ENCODE measurements around the gene SORCS3.

The SORCS3 gene

DNA sequence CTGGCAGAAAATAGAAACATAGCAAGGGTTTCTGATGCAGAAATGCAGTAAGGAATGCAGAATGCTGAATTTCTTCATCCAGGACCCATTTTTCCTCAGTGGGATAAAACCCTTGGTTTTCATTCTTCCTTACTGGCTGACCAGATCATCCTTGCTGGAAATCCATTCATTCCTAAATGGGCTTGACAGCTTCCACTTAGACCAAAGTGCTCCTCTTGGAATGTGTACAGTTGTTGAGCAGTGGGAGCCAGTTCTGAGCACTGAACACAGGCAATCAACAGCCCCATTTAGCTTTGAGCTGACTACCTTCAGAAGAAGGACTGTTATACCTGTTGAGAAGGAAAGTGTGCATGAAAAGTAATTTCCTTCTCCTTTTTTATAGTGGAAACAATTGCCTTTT, 232.1 kb downstream of the SORCS3 start:
- H3K27ac ChIP-seq (ENCODE audit: low read length), result no peak overlapping the region
- H3K9me3 ChIP-seq (ENCODE audit: control insufficient read depth in 1 of 2, low read length in 2 of 2), result no peaks in the 10 kb centered on the region
- H3K27me3 ChIP-seq (ENCODE audit: low read depth, low read length), result no peaks in the 10 kb centered on the region
- no peak overlapping the region for H3K4me3 ChIP-seq (ENCODE audit: low read depth in 1 of 2, low read length in 2 of 2)
- no peaks in the 10 kb centered on the region for H3K4me1 ChIP-seq (ENCODE audit: control insufficient read depth in 1 of 2, insufficient read depth in 2 of 2, low read length in 2 of 2)
- no peaks in the 10 kb centered on the region for H3K36me3 ChIP-seq (ENCODE audit: control insufficient read depth in 1 of 2, insufficient read depth in 2 of 2, low read length in 2 of 2)

DNA sequence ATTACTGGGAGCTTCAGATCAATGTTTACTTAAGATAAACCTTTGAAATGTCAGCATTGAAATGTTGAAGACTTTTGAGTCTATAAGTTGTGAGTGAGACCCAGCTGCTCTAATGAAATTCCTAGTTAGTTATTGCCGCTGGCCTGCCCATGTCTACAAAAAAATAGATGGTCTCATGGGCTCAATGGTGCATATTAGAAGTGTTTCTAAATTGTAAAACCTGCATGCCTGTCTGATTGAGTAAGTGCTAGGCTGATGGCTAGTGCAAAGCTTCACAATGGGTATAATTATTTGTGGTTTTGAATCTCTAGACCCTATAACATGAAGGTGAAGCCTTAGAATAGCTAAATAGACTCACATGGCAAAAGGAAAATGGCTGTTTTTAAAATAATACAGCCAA, 234.5 kb downstream of the SORCS3 start:
- no peaks in the 10 kb centered on the region for H3K27me3 ChIP-seq (ENCODE audit: low read depth, low read length)

DNA sequence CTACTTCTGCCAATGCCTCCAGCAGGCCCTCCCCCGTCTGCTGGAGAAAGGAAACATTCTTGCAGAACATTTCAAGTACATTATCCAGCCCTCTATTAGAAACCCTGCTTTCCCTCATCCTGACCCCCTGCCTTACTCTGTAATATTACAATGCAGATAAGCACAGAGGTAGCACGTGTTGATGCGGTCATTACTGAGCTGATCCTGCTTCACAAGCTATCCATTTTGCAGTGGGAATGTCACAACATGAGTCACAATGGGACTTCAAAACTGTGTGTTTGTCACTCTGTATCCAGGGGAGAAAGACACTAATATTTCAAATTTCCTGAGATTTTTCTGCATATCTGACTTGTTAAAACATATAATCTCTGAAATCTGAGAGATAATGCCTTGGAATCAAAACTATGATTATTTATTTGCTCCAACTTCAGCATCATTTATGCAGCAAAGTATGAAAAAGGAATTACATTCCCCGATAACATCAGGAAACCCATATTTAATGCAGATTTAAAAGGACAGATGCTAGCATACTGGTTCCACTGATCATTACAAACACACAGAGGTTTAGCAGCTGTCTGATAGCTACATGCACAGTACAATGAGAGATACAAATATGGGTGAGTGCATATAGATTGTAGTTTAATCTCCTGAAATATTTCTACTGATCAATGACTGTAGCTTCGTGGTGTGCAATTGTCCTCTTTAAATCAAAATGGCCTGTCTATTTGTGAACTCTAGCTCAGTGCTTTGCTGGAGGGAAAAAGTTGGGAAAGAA, 239.7 kb downstream of the SORCS3 start:
- H3K36me3 ChIP-seq (ENCODE audit: control insufficient read depth in 1 of 2, insufficient read depth in 2 of 2, low read length in 2 of 2), result no peaks in the 10 kb centered on the region
- no peaks in the 10 kb centered on the region for H3K9me3 ChIP-seq (ENCODE audit: control insufficient read depth in 1 of 2, low read length in 2 of 2)
- H3K27me3 ChIP-seq (ENCODE audit: low read depth, low read length), result no peaks in the 10 kb centered on the region
- no peak overlapping the region for H3K27ac ChIP-seq (ENCODE audit: low read length)
- no peak overlapping the region for H3K4me3 ChIP-seq (ENCODE audit: low read depth in 1 of 2, low read length in 2 of 2)
- no peaks in the 10 kb centered on the region for H3K4me1 ChIP-seq (ENCODE audit: control insufficient read depth in 1 of 2, insufficient read depth in 2 of 2, low read length in 2 of 2)

More for the DNA sequence above, 234.5 kb downstream of the SORCS3 start:
- no peaks in the 10 kb centered on the region for H3K9me3 ChIP-seq (ENCODE audit: control insufficient read depth in 1 of 2, low read length in 2 of 2)
- H3K4me1 ChIP-seq (ENCODE audit: control insufficient read depth in 1 of 2, insufficient read depth in 2 of 2, low read length in 2 of 2), result no peaks in the 10 kb centered on the region
- no peak overlapping the region for H3K27ac ChIP-seq (ENCODE audit: low read length)
- no peak overlapping the region for H3K4me3 ChIP-seq (ENCODE audit: low read depth in 1 of 2, low read length in 2 of 2)
- H3K36me3 ChIP-seq (ENCODE audit: control insufficient read depth in 1 of 2, insufficient read depth in 2 of 2, low read length in 2 of 2), result no peaks in the 10 kb centered on the region

DNA sequence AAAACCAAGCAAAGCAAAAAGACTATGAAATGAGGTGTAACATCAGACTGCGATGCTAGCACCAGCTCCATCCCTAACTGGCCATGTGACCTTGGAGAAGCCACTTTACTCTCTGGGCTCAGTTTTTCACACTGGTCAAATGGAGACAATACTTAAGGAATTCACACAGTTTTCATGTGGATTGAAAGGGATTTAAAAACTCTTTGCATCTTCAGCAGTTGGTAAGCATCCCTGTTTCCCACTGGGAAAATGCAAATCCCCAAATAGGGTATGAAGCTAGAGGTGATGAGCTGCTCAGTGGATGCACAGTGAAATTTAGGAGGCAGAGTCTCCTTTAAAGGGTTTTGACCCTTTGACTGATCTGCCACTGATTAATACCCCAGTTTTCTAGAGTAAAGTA, 240.7 kb downstream of the SORCS3 start:
- Histone ChIP-seq H3K27me3 (ENCODE audit: low read depth, low read length) (no peaks in the 10 kb centered on the region), H3K36me3 (ENCODE audit: control insufficient read depth in 1 of 2, insufficient read depth in 2 of 2, low read length in 2 of 2) (no peaks in the 10 kb centered on the region), H3K4me3 (ENCODE audit: low read depth in 1 of 2, low read length in 2 of 2) (no peak overlapping the region), H3K9me3 (ENCODE audit: control insufficient read depth in 1 of 2, low read length in 2 of 2) (no peaks in the 10 kb centered on the region), H3K4me1 (ENCODE audit: control insufficient read depth in 1 of 2, insufficient read depth in 2 of 2, low read length in 2 of 2) (no peaks in the 10 kb centered on the region), H3K27ac (ENCODE audit: low read length) (no peak overlapping the region)

DNA sequence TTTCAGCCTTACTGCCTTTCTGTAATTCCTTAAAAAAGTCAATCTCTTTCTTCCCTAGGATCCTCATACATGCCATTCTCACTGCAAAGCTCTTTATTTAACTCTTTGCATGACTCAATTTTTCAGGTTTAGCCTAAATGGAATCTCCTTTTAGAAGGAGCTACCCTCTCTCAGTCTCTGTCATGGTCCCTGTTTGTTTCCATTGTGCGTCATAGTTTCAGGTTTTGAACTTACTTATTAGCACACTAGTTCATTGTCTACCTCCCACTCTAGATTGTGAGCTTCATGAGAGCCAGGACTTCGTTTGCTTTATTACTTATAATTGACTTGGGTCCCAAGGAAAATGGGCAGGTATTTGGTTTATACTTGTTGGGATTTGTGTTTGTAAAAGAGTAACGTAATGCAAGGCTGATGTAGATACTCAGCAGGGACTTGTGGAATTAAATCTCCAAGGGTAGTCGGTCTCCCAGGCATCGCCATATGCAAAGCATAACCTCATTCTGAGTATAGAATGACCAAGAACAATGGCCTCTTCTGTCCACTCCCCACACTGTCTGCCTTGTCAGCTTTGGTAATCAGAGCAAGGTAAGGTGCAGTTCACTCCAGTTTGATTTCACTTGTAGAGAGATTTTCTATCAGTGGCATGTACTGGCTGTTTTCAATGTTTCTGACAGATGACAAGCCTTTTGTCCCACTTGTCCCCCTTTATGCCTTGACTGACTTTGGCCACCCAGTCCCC, 252.0 kb downstream of the SORCS3 start:
- Histone ChIP-seq H3K4me1 (ENCODE audit: control insufficient read depth in 1 of 2, insufficient read depth in 2 of 2, low read length in 2 of 2) (no peaks in the 10 kb centered on the region), H3K27me3 (ENCODE audit: low read depth, low read length) (no peaks in the 10 kb centered on the region), H3K9me3 (ENCODE audit: control insufficient read depth in 1 of 2, low read length in 2 of 2) (peaks cover 4 to 15% of the 10 kb centered on the region in 2 donors), H3K4me3 (ENCODE audit: low read depth in 1 of 2, low read length in 2 of 2) (no peak overlapping the region), H3K27ac (ENCODE audit: low read length) (no peak overlapping the region), H3K36me3 (ENCODE audit: control insufficient read depth in 1 of 2, insufficient read depth in 2 of 2, low read length in 2 of 2) (no peaks in the 10 kb centered on the region)

DNA sequence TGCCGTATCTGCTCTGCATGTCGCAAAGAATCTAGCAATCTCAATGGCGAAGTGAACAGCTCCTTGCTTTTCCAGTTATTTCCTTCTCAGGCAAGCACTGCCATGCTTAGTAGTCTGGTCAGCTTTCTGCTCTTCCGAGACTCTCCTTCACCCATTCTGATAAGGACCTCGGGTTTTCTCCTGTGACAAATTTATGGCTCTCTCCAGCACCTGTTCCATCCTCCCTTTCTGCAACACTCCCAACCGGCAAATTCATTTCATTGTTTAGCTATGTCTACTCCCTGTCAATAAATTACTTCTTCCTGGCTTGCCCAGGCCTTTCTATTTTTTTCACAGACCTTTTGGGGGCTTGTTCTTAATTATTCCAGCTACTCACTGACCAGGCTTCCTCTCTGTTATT, 252.6 kb downstream of the SORCS3 start:
- Histone ChIP-seq H3K4me1 (ENCODE audit: control insufficient read depth in 1 of 2, insufficient read depth in 2 of 2, low read length in 2 of 2) (no peaks in the 10 kb centered on the region), H3K27ac (ENCODE audit: low read length) (no peak overlapping the region), H3K36me3 (ENCODE audit: control insufficient read depth in 1 of 2, insufficient read depth in 2 of 2, low read length in 2 of 2) (no peaks in the 10 kb centered on the region)

DNA sequence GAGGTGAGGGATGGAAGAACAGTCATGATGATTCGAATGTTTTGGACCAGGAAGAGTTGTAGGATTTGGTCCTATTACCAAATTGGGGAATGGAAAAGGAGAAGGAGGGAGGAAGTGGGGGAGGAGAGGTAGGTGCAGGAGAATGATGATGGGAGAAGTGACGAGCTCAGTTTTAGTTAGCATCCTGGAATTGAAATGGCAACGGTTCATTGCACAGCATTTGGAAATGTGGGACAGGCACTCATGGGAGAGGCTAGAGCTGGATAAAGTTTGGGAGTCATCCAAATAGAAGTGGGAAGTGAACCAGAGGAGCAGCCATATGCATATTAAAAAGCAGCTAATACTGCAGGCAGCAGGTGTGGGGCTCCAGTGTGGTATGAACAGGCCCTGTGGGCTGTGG, 253.6 kb downstream of the SORCS3 start:
- no peaks in the 10 kb centered on the region for H3K36me3 ChIP-seq (ENCODE audit: control insufficient read depth in 1 of 2, insufficient read depth in 2 of 2, low read length in 2 of 2)
- no peaks in the 10 kb centered on the region for H3K4me1 ChIP-seq (ENCODE audit: control insufficient read depth in 1 of 2, insufficient read depth in 2 of 2, low read length in 2 of 2)
- H3K27ac ChIP-seq (ENCODE audit: low read length), result no peak overlapping the region
- peaks cover 0 to 4% of the 10 kb centered on the region in 2 donors for H3K9me3 ChIP-seq (ENCODE audit: control insufficient read depth in 1 of 2, low read length in 2 of 2)
- no peak overlapping the region for H3K4me3 ChIP-seq (ENCODE audit: low read depth in 1 of 2, low read length in 2 of 2)
- H3K27me3 ChIP-seq (ENCODE audit: low read depth, low read length), result no peaks in the 10 kb centered on the region

More for the DNA sequence above, 252.6 kb downstream of the SORCS3 start:
- Histone ChIP-seq H3K9me3 (ENCODE audit: control insufficient read depth in 1 of 2, low read length in 2 of 2) (peaks cover 0 to 9% of the 10 kb centered on the region in 2 donors), H3K27me3 (ENCODE audit: low read depth, low read length) (no peaks in the 10 kb centered on the region), H3K4me3 (ENCODE audit: low read depth in 1 of 2, low read length in 2 of 2) (no peak overlapping the region)

DNA sequence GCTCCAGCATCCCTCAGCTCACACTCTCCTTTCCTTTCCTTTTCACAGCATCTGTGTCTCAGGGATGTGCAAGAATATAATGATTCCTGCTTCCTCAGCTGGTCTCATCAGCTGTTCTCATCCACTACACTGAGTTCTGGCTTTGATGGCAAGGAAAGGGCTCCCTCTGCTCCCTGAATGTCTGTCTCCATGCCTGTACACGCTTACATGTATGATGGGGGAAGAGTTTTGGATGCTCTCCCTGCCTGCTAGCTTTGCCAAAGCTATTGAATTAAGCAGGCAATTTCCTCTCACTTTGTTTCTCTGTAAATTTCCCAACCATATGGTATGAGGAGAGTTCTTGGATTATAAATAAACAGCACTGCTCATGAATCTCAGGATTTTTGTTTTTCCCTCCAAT, 254.5 kb downstream of the SORCS3 start:
- Histone ChIP-seq H3K36me3 (ENCODE audit: control insufficient read depth in 1 of 2, insufficient read depth in 2 of 2, low read length in 2 of 2) (no peaks in the 10 kb centered on the region), H3K27me3 (ENCODE audit: low read depth, low read length) (no peaks in the 10 kb centered on the region), H3K27ac (ENCODE audit: low read length) (no peak overlapping the region), H3K4me1 (ENCODE audit: control insufficient read depth in 1 of 2, insufficient read depth in 2 of 2, low read length in 2 of 2) (no peaks in the 10 kb centered on the region), H3K4me3 (ENCODE audit: low read depth in 1 of 2, low read length in 2 of 2) (no peak overlapping the region), H3K9me3 (ENCODE audit: control insufficient read depth in 1 of 2, low read length in 2 of 2) (peaks cover 0 to 2% of the 10 kb centered on the region in 2 donors)

DNA sequence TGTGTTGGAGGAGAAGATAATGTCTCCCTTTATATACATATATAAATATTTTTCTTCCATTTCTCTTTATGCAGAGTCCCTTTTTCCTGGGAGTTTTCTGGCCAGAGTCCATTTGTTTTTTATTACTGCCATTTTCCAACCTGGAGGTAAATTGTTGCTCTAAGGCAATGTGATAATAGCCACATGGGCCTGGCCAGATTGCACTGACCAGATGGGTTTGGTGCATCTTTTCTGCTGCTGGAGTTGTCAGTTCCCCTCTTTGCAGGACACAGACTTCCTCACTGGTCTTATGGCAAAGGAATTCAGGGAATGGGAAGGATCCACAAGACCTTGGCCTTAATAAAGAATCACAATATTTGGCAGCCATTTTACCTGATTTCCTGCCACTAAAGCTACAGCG, 254.9 kb downstream of the SORCS3 start:
- Histone ChIP-seq H3K27ac (ENCODE audit: low read length) (no peak overlapping the region), H3K4me1 (ENCODE audit: control insufficient read depth in 1 of 2, insufficient read depth in 2 of 2, low read length in 2 of 2) (no peaks in the 10 kb centered on the region), H3K4me3 (ENCODE audit: low read depth in 1 of 2, low read length in 2 of 2) (no peak overlapping the region), H3K36me3 (ENCODE audit: control insufficient read depth in 1 of 2, insufficient read depth in 2 of 2, low read length in 2 of 2) (no peaks in the 10 kb centered on the region), H3K9me3 (ENCODE audit: control insufficient read depth in 1 of 2, low read length in 2 of 2) (no peaks in the 10 kb centered on the region), H3K27me3 (ENCODE audit: low read depth, low read length) (no peaks in the 10 kb centered on the region)

DNA sequence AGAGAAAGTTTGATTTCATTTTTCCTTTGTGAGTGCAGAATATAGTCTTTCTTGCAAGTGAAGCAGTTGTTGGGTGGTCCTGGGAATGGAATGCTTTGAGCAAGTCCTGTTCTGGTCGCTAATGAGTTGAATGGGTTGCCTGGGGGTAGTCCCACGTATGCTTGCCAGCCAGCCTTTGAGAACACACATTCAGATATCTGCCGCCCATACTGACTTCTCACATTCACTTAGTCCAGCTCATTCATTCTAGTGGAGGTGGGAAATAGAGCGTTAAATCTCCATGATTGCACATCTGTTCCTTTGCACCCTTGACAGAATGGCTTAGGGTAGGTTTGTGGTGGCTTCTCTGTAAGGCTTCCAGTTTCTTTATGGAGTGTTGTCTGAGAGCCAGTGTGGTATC, 256.6 kb downstream of the SORCS3 start:
- Histone ChIP-seq H3K36me3 (ENCODE audit: control insufficient read depth in 1 of 2, insufficient read depth in 2 of 2, low read length in 2 of 2) (no peaks in the 10 kb centered on the region), H3K27me3 (ENCODE audit: low read depth, low read length) (no peaks in the 10 kb centered on the region), H3K4me1 (ENCODE audit: control insufficient read depth in 1 of 2, insufficient read depth in 2 of 2, low read length in 2 of 2) (no peaks in the 10 kb centered on the region), H3K27ac (ENCODE audit: low read length) (no peak overlapping the region), H3K9me3 (ENCODE audit: control insufficient read depth in 1 of 2, low read length in 2 of 2) (no peaks in the 10 kb centered on the region), H3K4me3 (ENCODE audit: low read depth in 1 of 2, low read length in 2 of 2) (no peak overlapping the region)

DNA sequence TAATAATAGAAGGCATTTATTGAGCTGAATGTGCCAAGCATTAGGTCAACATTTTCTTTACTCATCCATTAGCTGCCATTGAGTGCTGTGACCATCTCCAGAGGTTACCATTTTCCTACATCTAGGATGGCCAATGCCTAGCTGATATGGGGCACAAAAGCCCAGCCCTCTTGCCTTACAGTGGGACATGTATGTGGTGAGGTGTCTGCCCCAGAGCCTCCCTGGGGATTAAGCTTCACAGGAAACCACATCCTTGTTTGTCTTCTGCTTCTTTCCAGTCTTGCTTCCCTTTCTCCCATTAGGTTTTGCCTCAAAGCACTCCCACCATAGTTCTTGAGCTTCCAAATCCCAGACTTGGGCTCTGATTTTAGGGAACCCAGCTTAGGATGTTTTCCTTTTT, 258.7 kb downstream of the SORCS3 start:
- Histone ChIP-seq H3K4me3 (ENCODE audit: low read depth in 1 of 2, low read length in 2 of 2) (no peak overlapping the region), H3K36me3 (ENCODE audit: control insufficient read depth in 1 of 2, insufficient read depth in 2 of 2, low read length in 2 of 2) (no peaks in the 10 kb centered on the region), H3K4me1 (ENCODE audit: control insufficient read depth in 1 of 2, insufficient read depth in 2 of 2, low read length in 2 of 2) (no peaks in the 10 kb centered on the region), H3K27ac (ENCODE audit: low read length) (no peak overlapping the region), H3K9me3 (ENCODE audit: control insufficient read depth in 1 of 2, low read length in 2 of 2) (no peaks in the 10 kb centered on the region), H3K27me3 (ENCODE audit: low read depth, low read length) (no peaks in the 10 kb centered on the region)

Data from muscle layer of duodenum (tissue), 2 donors.